H9 (cell line): ENCODE results near the gene CDH13. TPM values are rescaled to one million over a fixed set of nuclear protein-coding genes. Genes with fewer than 3 reads are reported as not detected.

Experiments
- DNase-seq: peaks from one replicate; pipeline ENCODE4 v3.0.0-alpha.2; 2017
- H2AFZ ChIP-seq: one replicate; pipeline ENCODE4 v1.6.1; 2013; ENCODE audit warnings: mild to moderate bottlenecking, low read length, control low read depth, moderate library complexity
- H2AK5ac ChIP-seq: 2 replicates; pipeline ENCODE4 v1.6.1; 2013; ENCODE audit warnings: low read length, control low read depth, mixed read lengths; ENCODE audit not compliant: insufficient read length
- H2BK120ac ChIP-seq: one replicate; pipeline ENCODE4 v1.6.1; 2013; ENCODE audit warnings: low read depth, mild to moderate bottlenecking, low read length, control low read depth, inconsistent platforms; ENCODE audit not compliant: poor library complexity, severe bottlenecking
- H2BK12ac ChIP-seq: 2 replicates; pipeline ENCODE4 v1.6.1; 2013; ENCODE audit warnings: low read length, control low read depth, mixed read lengths, low read depth; ENCODE audit not compliant: insufficient read length
- H2BK15ac ChIP-seq: 2 replicates; pipeline ENCODE4 v1.6.1; 2013; ENCODE audit warnings: low read depth, low read length, control low read depth
- H2BK20ac ChIP-seq: one replicate; pipeline ENCODE4 v1.6.1; 2013; ENCODE audit warnings: low read depth, mild to moderate bottlenecking, low read length, control low read depth, inconsistent platforms; ENCODE audit not compliant: poor library complexity, severe bottlenecking
- H2BK5ac ChIP-seq: 2 replicates; pipeline ENCODE4 v1.6.1; 2013; ENCODE audit warnings: low read length, control low read depth, mixed read lengths; ENCODE audit not compliant: insufficient read length
- H3K14ac ChIP-seq: 2 replicates; pipeline ENCODE4 v1.6.1; 2013; ENCODE audit warnings: low read length, control low read depth; ENCODE audit not compliant: insufficient read depth
- H3K18ac ChIP-seq: 2 replicates; pipeline ENCODE4 v1.6.1; 2013; ENCODE audit warnings: low read depth, mild to moderate bottlenecking, mixed read lengths, low read length, control low read depth; ENCODE audit not compliant: insufficient read length
- H3K23ac ChIP-seq: 2 replicates; pipeline ENCODE4 v1.6.1; 2013; ENCODE audit warnings: low read length, control low read depth, mixed read lengths, low read depth; ENCODE audit not compliant: insufficient read length
- H3K23me2 ChIP-seq: 2 replicates; pipeline ENCODE4 v1.6.1; 2013; ENCODE audit warnings: low read depth, mild to moderate bottlenecking, mixed read lengths, low read length, control low read depth; ENCODE audit not compliant: insufficient read length, poor library complexity, severe bottlenecking
- H3K27ac ChIP-seq: 2 replicates; pipeline ENCODE4 v1.5.1; 2013; ENCODE audit warnings: low read length, control low read depth, mixed read lengths, low read depth; ENCODE audit not compliant: insufficient read length
- H3K27me3 ChIP-seq: 2 replicates; pipeline ENCODE4 v1.6.1; 2013; ENCODE audit warnings: low read length, control low read depth, inconsistent platforms; ENCODE audit not compliant: insufficient read depth
- H3K4ac ChIP-seq: 2 replicates; pipeline ENCODE4 v1.6.1; 2013; ENCODE audit warnings: low read depth, mild to moderate bottlenecking, control low read depth, inconsistent platforms, low read length, moderate library complexity
- H3K4me1 ChIP-seq: 2 replicates; pipeline ENCODE4 v1.6.1; 2013; ENCODE audit warnings: low read length, control low read depth, inconsistent platforms; ENCODE audit not compliant: insufficient read depth
- H3K4me2 ChIP-seq: 2 replicates; pipeline ENCODE4 v1.6.1; 2013; ENCODE audit warnings: low read length, control low read depth, mixed read lengths; ENCODE audit not compliant: insufficient read length, insufficient read depth
- H3K56ac ChIP-seq: 2 replicates; pipeline ENCODE4 v1.6.1; 2013; ENCODE audit warnings: low read depth, mild to moderate bottlenecking, mixed read lengths, low read length, control low read depth; ENCODE audit not compliant: insufficient read length
- H3K79me1 ChIP-seq: 2 replicates; pipeline ENCODE4 v1.6.1; 2013; ENCODE audit warnings: low read depth, mild to moderate bottlenecking, moderate library complexity, low read length, control low read depth, inconsistent platforms; ENCODE audit not compliant: insufficient read depth, poor library complexity, severe bottlenecking
- H3K79me2 ChIP-seq: 2 replicates; pipeline ENCODE4 v1.6.1; 2013; ENCODE audit warnings: low read length, control low read depth, inconsistent platforms; ENCODE audit not compliant: insufficient read depth
- H3K9ac ChIP-seq: 2 replicates; pipeline ENCODE4 v1.6.1; 2013; ENCODE audit warnings: low read length, control low read depth, mixed read lengths; ENCODE audit not compliant: insufficient read length; ENCODE audit errors: extremely low read depth
- H3K9me3 ChIP-seq: one replicate; pipeline ENCODE4 v1.6.1; 2013; ENCODE audit warnings: low read depth, low read length, inconsistent platforms; ENCODE audit not compliant: control insufficient read depth
- H3T11ph ChIP-seq: one replicate; pipeline ENCODE4 v1.6.1; 2013; ENCODE audit warnings: mild to moderate bottlenecking, low read length, control low read depth, inconsistent platforms
- H4K20me1 ChIP-seq: one replicate; pipeline ENCODE4 v1.6.1; 2013; ENCODE audit not compliant: control insufficient read depth, insufficient read length, insufficient read depth
- H4K5ac ChIP-seq: 2 replicates; pipeline ENCODE4 v1.6.1; 2013; ENCODE audit warnings: low read depth, mild to moderate bottlenecking, mixed read lengths, low read length, control low read depth; ENCODE audit not compliant: insufficient read length
- H4K8ac ChIP-seq: replicated peaks from 2 replicates; pipeline ENCODE4 v1.6.1; 2013; ENCODE audit warnings: low read length, control low read depth, mixed read lengths, low read depth; ENCODE audit not compliant: insufficient read length
- H4K91ac ChIP-seq: 2 replicates; pipeline ENCODE4 v1.6.1; 2013; ENCODE audit warnings: low read depth, mild to moderate bottlenecking, moderate library complexity, mixed read lengths, low read length, control low read depth; ENCODE audit not compliant: insufficient read length
- H3K27ac Mint-ChIP-seq, 3 experiments: 2 replicates in 2 of 3; 3 replicates in 1 of 3; pipeline ENCODE4 v1.8.0; 2020 to 2021; ENCODE audit warnings: mixed read lengths in 3 of 3, mild to moderate bottlenecking in 1 of 3, moderate library complexity in 1 of 3
- H3K27me3 Mint-ChIP-seq: 2 replicates; pipeline ENCODE4 v1.8.0; 2021; ENCODE audit warnings: low read depth, mild to moderate bottlenecking, moderate library complexity, mixed read lengths
- H3K36me3 Mint-ChIP-seq, 3 experiments: 2 replicates in 2 of 3; 3 replicates in 1 of 3; pipeline ENCODE4 v1.8.0; 2020 to 2021; ENCODE audit warnings: low read depth in 3 of 3, mixed read lengths in 3 of 3; ENCODE audit not compliant: insufficient read depth in 1 of 3
- H3K4me1 Mint-ChIP-seq, 2 experiments: 2 replicates each; pipeline ENCODE4 v1.8.0; 2020; ENCODE audit warnings: mixed read lengths in 2 of 2
- H3K4me3 Mint-ChIP-seq, 2 experiments: 2 replicates in 1 of 2; 3 replicates in 1 of 2; pipeline ENCODE4 v1.8.0; 2020 to 2021; ENCODE audit warnings: mild to moderate bottlenecking in 2 of 2, mixed read lengths in 2 of 2, moderate library complexity in 1 of 2
- H3K9me3 Mint-ChIP-seq, 2 experiments: 2 replicates in 1 of 2; 3 replicates in 1 of 2; pipeline ENCODE4 v1.8.0; 2020; ENCODE audit warnings: mild to moderate bottlenecking in 2 of 2, mixed read lengths in 2 of 2, moderate library complexity in 1 of 2
- CTCF ChIP-seq: fragments of 200-600 bp; sonication (generic); conservative IDR thresholded peaks from 3 replicates; pipeline ENCODE4 v1.8.0; 2021; ENCODE audit warnings: antibody characterized with exemption, mild to moderate bottlenecking
- WGBS: extraction: QIAGEN DNeasy Blood & Tissue Kit; methylation state at CpG from one replicate; pipeline ENCODE4 v1.1.7; 2013; ENCODE audit warnings: missing lambda C conversion rate, low lambda C conversion rate, mixed read lengths; ENCODE audit not compliant: insufficient read length; ENCODE audit errors: extremely low coverage; 5-methylcytosine and 5-hydroxymethylcytosine counted together
- total RNA-seq: library from RNA; stranded (reverse); gene quantifications from 2 replicates; pipeline ENCODE4 v1.2.1, GENCODE V29; 2021

The CDH13 gene
- total RNA-seq, 1 experiment from 2014 or later = 1.5 TPM

DNA sequence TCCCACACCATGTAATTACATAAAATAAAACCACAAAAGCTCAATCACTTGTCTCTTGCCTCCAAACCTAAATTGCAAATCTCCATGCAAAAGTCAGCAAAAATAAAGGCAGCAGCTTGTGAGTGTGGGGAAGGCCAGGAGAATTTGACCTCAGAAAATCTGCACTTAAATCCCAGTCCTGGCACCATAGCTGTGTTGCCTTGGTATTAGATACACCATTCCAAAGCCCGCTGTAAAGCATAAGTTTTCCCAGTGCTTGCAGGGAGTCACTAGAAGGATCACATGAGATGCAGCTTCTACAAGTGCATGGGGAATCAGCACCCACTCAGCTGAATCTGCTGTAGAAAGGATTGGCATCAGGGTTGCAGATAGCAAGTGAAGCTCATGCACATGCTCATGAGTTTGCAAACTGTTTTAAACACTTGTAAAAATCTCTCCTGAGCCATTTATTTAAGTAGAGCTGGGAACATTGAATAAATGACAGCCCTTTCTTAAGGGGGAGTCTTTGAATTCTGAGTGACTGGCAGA, 686.0 kb downstream of the CDH13 start:
- H3K27me3 Mint-ChIP-seq = peaks cover 2% of the 10 kb centered on the region; the same call in 1 of the 2 replicates
- no peak for DNase-seq
- Histone ChIP-seq H2BK20ac (no peak overlapping the region), H3K9me3 (no peaks in the 10 kb centered on the region), H3K4me1 (no peaks in the 10 kb centered on the region), H2BK15ac (no peak overlapping the region), H3K18ac (no peak overlapping the region), H4K5ac (no peak overlapping the region), H3K4me2 (no peak overlapping the region), H2AK5ac (no peak overlapping the region), H2BK5ac (no peak overlapping the region), H2AFZ (no peak overlapping the region), H2BK12ac (no peak overlapping the region), H4K8ac (no peak overlapping the region), H3T11ph (no peak overlapping the region), H3K14ac (no peak overlapping the region), H3K79me2 (no peaks in the 10 kb centered on the region), H3K23ac (no peak overlapping the region), H2BK120ac (no peak overlapping the region), H3K9ac (no peak overlapping the region), H4K20me1 (no peaks in the 10 kb centered on the region), H3K27me3 (no peaks in the 10 kb centered on the region), H4K91ac (no peak overlapping the region), H3K56ac (no peak overlapping the region), H3K23me2 (no peaks in the 10 kb centered on the region), H3K79me1 (no peaks in the 10 kb centered on the region), H3K4ac (no peak overlapping the region), H3K27ac (no peak overlapping the region)
- no peak overlapping the region for H3K4me3 Mint-ChIP-seq
- H3K36me3 Mint-ChIP-seq = no peaks in the 10 kb centered on the region
- no peak for TF ChIP-seq CTCF
- no CpG with 5 or more reads among the region's 1 CpG for WGBS
- H3K4me1 Mint-ChIP-seq = peaks cover 0 to 3% of the 10 kb centered on the region in 2 experiments; a peak in 1 of 4 replicates
- H3K9me3 Mint-ChIP-seq = no peaks in the 10 kb centered on the region
- no peak overlapping the region for H3K27ac Mint-ChIP-seq
